Measurements from ENCODE around the gene ADARB2.

DNA sequence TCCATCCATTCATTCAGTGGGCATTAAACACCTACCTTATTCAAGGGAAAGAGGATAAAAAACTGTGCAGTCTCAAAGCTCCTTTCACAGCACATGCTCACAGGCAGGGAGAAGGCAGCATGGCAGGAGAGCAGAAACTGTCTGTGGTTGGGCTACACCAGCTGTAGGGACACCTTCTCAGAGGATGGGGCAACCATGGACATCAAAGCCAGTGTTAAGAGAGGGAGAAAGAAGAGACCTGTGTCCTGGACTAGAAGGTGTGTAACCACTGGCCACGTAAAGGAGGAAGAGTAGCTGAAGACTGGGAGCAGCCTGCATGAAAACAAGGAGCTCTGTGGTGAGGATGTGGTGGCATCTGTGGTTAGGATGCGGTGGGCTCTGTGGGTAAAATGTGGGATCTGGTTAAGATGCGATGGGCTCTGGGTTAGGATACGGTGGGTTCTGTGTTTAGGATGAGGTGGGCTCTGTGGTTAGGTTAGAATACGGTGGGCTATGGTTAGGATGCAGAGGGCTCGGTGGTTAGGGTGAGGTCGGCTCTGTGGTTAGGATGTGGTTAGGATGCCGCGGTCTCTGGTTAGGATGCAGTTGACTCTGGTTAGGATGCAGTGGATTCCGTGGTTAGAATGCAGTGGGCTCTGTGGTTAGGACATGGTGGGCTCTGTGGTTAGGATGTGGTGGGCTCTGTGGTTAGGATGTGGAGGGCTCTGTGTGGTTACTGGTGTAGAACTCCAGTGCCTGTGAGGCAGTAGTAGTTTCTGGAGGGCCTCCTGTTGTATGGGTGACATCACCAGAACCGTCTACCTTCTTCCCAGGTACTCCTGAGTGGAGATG lies 483.6 kb downstream of the ADARB2 start:
- TF ChIP-seq, protein P1, sequence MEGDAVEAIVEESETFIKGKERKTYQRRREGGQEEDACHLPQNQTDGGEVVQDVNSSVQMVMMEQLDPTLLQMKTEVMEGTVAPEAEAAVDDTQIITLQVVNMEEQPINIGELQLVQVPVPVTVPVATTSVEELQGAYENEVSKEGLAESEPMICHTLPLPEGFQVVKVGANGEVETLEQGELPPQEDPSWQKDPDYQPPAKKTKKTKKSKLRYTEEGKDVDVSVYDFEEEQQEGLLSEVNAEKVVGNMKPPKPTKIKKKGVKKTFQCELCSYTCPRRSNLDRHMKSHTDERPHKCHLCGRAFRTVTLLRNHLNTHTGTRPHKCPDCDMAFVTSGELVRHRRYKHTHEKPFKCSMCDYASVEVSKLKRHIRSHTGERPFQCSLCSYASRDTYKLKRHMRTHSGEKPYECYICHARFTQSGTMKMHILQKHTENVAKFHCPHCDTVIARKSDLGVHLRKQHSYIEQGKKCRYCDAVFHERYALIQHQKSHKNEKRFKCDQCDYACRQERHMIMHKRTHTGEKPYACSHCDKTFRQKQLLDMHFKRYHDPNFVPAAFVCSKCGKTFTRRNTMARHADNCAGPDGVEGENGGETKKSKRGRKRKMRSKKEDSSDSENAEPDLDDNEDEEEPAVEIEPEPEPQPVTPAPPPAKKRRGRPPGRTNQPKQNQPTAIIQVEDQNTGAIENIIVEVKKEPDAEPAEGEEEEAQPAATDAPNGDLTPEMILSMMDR (IDR thresholded peaks at IDR 0.05), result no peak
- TF ChIP-seq POLR2A (IDR thresholded peaks at IDR 0.05), result no peak
- no peak for TF ChIP-seq EP300 (IDR thresholded peaks at IDR 0.05)
- TF ChIP-seq POLR2AphosphoS5 (IDR thresholded peaks at IDR 0.05), result no peak
